Activated CD4-positive, alpha-beta memory T cell treated with anti-CD3 and anti-CD28 coated beads for 36 hours (primary cell): ENCODE results near the gene PRCP. TPM values are rescaled to one million over a fixed set of nuclear protein-coding genes. Genes with fewer than 3 reads are reported as not detected.
A peak's percentile ranks its signal among the peaks of the same experiment; 100 is the strongest.

ENCODE experiments used
- CTCF ChIA-PET: fragments of 350-600 bp; sonication (Branson Sonifier 250); formaldehyde crosslinking; loops from one replicate; lab custom pipeline; 2021; ENCODE audit warnings: antibody characterized with exemption, inconsistent platforms; lab: Charles Lee
- POLR2A ChIA-PET: fragments of 350-600 bp; sonication (Branson Sonifier 250); formaldehyde crosslinking; loops from one replicate; lab custom pipeline; 2021; ENCODE audit warnings: antibody characterized with exemption; lab: Charles Lee
- DNase-seq: peaks from one replicate; pipeline ENCODE4 v3.0.0-alpha.2; 2020
- H3K27ac Mint-ChIP-seq: one replicate; pipeline ENCODE4 v1.8.0; 2021; ENCODE audit warnings: mixed read lengths
- H3K27me3 Mint-ChIP-seq: one replicate; pipeline ENCODE4 v1.8.0; 2021; ENCODE audit warnings: mixed read lengths
- H3K36me3 Mint-ChIP-seq: one replicate; pipeline ENCODE4 v1.8.0; 2021; ENCODE audit warnings: mixed read lengths
- H3K4me1 Mint-ChIP-seq: one replicate; pipeline ENCODE4 v1.8.0; 2021; ENCODE audit warnings: low read depth, mixed read lengths
- H3K4me3 Mint-ChIP-seq: one replicate; pipeline ENCODE4 v1.8.0; 2021; ENCODE audit warnings: mild to moderate bottlenecking, mixed read lengths
- H3K9me3 Mint-ChIP-seq: one replicate; pipeline ENCODE4 v1.8.0; 2021; ENCODE audit warnings: mixed read lengths
- intact Hi-C: fragments of 100-400 bp; cut with micrococcal nuclease; formaldehyde crosslinking; loops from one replicate; pipeline ENCODE4 v1.15.1; 2023
- total RNA-seq, 2 experiments: library from RNA; stranded (reverse); gene quantifications; one replicate each; pipeline ENCODE4 v1.2.3, GENCODE V29; 2021

Gene PRCP
- total RNA-seq, 2 experiments from 2014 or later, result 26.7 to 27.0 TPM

DNA sequence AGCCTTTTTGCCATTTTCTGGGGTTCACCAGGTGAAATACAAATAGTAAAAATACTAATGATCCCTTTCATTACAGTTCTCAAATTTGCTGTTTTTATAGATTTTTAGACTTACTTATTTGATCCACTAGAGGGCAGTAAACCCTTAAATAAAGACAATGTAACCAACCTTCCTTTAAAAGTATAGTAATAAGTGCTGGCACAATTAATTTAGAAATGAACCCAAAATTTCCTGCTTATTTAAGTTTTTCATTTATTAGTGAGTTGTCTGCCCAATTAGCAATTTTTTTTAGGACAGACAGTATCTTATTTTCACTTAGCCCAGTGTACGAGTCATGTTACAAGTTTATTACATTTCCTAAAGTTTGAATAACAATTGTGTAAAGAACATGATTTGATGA is 6.0 kb upstream of the PRCP start:
- Mint-ChIP-seq H3K9me3 (no peaks in the 10 kb centered on the region), H3K27ac (no peak overlapping the region), H3K27me3 (no peaks in the 10 kb centered on the region), H3K4me3 (no peak overlapping the region), H3K4me1 (peaks cover 38% of the 10 kb centered on the region), H3K36me3 (peaks cover 2% of the 10 kb centered on the region)
- intact Hi-C loops, result loop anchor here (1.0 kb wide), 2 partner anchors 250 to 344 kb away; no protein-coding TSS in a partner anchor
- POLR2A ChIA-PET, result no interaction called here
- DNase-seq, result no peak
- CTCF ChIA-PET, result interaction anchor here (0.8 to 7.5 kb wide), 8 partner anchors 10 to 345 kb away, joined by 3 to 51 read pairs (median 4); partner anchors contain the start of gene PCF11

DNA sequence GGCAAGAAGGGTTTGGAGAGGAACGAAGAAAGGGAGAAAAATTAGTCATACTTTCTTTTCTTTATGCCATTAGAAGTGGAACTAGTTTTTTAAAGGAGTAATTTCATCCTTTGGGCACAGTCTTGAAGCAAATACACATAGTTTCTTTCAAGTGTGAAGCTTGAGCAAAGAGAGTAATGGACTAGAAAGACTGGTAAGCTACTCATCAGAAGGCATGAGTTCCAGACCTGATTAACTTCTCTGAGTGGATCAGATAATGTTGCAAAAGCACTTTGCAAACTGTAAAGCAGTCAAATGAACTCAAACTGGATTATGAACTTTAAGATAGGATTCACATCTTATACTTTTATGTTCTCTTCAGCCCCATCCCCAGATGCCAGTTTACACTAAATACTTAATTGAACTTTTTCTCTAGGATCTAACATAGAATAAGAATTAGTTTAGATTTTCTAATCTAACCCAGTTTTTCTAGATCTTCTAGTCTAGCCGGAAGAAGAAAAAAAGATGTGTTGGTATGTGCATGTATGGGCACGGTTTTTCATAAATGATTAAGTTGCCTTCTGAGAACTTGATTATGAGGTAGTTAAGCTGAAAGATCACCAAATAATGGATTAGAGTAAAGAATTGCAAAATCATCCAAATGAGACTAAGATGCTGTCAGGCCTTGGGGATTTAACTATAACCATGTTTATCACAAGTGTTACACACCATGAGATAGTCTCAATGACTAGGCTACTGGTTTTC is 3.8 kb upstream of the PRCP start:
- Mint-ChIP-seq H3K27ac (no peak overlapping the region), H3K4me3 (no peak overlapping the region), H3K4me1 (peaks cover 47% of the 10 kb centered on the region), H3K27me3 (no peaks in the 10 kb centered on the region), H3K9me3 (no peaks in the 10 kb centered on the region), H3K36me3 (no peaks in the 10 kb centered on the region)
- ChIA-PET CTCF (interaction anchor here (0.6 to 7.5 kb wide), 4 partner anchors 8 to 346 kb away, joined by 3 to 51 read pairs (median 9); no protein-coding TSS in a partner anchor), POLR2A (no interaction called here)
- intact Hi-C loops, result loop anchor here (5.0 kb wide), 1 partner anchor 93 kb away; no protein-coding TSS in a partner anchor
- DNase-seq, result no peak

DNA sequence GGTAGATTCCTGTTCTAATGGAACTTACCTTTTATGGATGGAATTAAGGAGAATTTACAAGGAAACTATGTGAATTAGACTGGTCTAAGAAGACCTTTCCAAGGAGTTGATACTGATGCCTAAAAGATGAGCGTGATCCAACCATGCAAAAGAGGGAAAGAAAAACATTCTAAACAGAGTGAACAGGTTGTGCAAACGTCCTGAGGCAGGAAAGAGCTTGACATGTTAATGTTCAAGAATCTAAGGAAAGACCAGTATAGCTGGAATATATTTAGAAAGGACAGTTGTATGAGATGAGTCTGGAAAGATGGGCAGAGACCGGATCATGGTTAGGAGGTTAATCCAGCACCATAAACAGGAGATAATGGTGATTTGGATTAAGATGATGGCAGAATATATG is 2.6 kb upstream of the PRCP start:
- H3K27me3 Mint-ChIP-seq, result no peaks in the 10 kb centered on the region
- no peaks in the 10 kb centered on the region for H3K9me3 Mint-ChIP-seq
- H3K4me1 Mint-ChIP-seq, result peaks cover 49% of the 10 kb centered on the region
- DNase-seq, result no peak
- intact Hi-C loops, result loop anchor here (5.0 kb wide), 1 partner anchor 94 kb away; no protein-coding TSS in a partner anchor
- peak overlapping the region; percentile 98 for H3K4me3 Mint-ChIP-seq
- ChIA-PET POLR2A (interaction anchor here (1.6 to 4.3 kb wide), 2 partner anchors 255 to 291 kb away, joined by 3 to 67 read pairs; partner anchors contain the start of genes ANKRD42 and PCF11), CTCF (interaction anchor here (2.0 to 7.5 kb wide), 4 partner anchors 24 to 390 kb away, joined by 12 to 51 read pairs (median 13); no protein-coding TSS in a partner anchor)
- H3K27ac Mint-ChIP-seq, result no peak overlapping the region
- no peaks in the 10 kb centered on the region for H3K36me3 Mint-ChIP-seq

DNA sequence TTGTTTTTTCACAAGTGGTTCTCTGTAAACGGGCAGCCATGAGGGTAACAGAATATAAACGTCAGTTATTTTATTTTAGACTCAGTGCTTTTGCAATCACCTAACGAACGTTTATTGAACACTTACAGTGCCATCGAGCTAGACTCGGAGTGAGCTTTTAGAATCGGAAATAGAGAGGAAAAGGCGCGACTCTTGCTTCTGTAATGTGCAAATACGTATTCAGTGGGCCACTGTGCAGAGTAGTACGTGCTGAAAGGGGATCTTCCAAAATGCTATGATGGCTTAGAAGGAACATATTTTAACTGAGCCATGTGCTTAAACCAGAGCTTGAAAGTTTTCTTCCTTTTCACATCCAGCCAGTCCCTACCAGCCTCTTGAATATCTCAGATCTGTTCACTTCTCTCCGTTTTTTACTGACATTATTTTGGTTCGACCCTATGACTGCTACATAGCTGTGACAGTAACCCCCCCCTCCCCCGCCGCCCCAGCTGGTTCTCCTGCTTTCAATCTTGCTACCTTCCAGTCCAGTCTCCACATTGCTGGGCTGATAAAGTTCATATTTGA is 1.8 kb upstream of the PRCP start:
- H3K9me3 Mint-ChIP-seq, result no peaks in the 10 kb centered on the region
- ChIA-PET POLR2A (interaction anchor here (1.0 to 4.3 kb wide), 11 partner anchors 28 to 384 kb away, joined by 3 to 67 read pairs (median 5); partner anchors contain the start of genes ANKRD42, CCDC90B, PCF11 and RAB30), CTCF (interaction anchor here (0.8 to 7.5 kb wide), 11 partner anchors 14 to 391 kb away, joined by 3 to 51 read pairs (median 7); partner anchors contain the start of genes ANKRD42, CCDC90B, PCF11 and RAB30)
- intact Hi-C loops, result loop anchor here (1.0 to 5.0 kb wide), 8 partner anchors 18 to 384 kb away; partner anchors contain the start of genes ANKRD42, CCDC90B and RAB30
- peak overlapping the region; percentile 98 for H3K4me3 Mint-ChIP-seq
- H3K27me3 Mint-ChIP-seq, result no peaks in the 10 kb centered on the region
- H3K27ac Mint-ChIP-seq, result peak overlapping the region; percentile 13
- H3K4me1 Mint-ChIP-seq, result peaks cover 46% of the 10 kb centered on the region
- no peak for DNase-seq
- H3K36me3 Mint-ChIP-seq, result no peaks in the 10 kb centered on the region

DNA sequence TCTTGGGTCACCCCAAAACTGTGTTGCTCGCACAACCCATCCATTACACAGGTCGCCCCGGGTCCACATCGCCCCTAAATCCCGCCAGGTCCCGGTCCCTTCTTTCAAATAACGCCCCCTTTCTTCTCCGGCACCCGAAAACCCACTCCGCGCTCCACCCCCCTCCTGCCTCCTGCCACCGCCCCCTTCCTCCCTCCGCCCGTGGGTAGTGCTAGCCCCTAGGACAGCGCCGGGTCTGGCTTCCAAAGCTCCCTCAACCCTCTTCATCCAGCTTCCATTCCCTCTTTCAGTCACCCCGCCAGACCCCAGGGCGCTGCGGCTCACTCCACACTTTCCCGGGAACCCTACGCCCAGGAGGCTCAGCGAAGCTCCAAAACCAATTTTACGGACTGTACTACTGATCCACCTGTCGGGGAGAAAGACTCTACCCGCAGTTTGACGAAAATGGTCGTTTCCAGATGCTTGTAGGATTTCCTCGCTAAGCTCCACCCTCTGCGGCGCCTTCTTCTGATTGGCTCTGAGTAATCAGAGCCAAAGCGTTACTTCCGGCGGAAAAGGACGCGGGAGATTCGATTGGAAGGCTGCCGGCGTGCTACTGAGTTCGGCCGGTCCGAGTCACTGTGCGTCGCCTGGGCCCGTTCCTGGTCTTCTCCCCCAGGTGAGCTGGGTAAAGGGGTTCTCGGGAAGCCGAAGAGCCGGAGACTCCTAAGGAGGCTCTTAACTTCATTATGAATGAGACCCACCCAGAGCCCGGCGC is 1.1 kb upstream of the PRCP start, which contains the start of gene DDIAS:
Gene DDIAS (plus strand): TSS at position 572 of the 757 bp plus-strand sequence. CDS start 13,003 bp downstream, outside the sequence.
- no peaks in the 10 kb centered on the region for H3K36me3 Mint-ChIP-seq
- peaks cover 39% of the 10 kb centered on the region for H3K4me1 Mint-ChIP-seq
- H3K27me3 Mint-ChIP-seq, result no peaks in the 10 kb centered on the region
- POLR2A ChIA-PET, result interaction anchor here (0.9 to 4.3 kb wide), 13 partner anchors 27 to 385 kb away, joined by 3 to 67 read pairs (median 5); partner anchors contain the start of genes ANKRD42, CCDC90B, PCF11 and RAB30
- peak; percentile 97 for DNase-seq
- H3K4me3 Mint-ChIP-seq, result peak within 1 kb of the TSS; percentile 98
- intact Hi-C loops, result loop anchor here (1.0 to 5.0 kb wide), 8 partner anchors 19 to 385 kb away; partner anchors contain the start of genes ANKRD42, CCDC90B and RAB30
- H3K27ac Mint-ChIP-seq, result peak within 1 kb of the TSS; percentile 95
- CTCF ChIA-PET, result interaction anchor here (0.8 to 7.5 kb wide), 11 partner anchors 14 to 391 kb away, joined by 3 to 51 read pairs (median 7); partner anchors contain the start of genes ANKRD42, CCDC90B, PCF11 and RAB30
- no peaks in the 10 kb centered on the region for H3K9me3 Mint-ChIP-seq

DNA sequence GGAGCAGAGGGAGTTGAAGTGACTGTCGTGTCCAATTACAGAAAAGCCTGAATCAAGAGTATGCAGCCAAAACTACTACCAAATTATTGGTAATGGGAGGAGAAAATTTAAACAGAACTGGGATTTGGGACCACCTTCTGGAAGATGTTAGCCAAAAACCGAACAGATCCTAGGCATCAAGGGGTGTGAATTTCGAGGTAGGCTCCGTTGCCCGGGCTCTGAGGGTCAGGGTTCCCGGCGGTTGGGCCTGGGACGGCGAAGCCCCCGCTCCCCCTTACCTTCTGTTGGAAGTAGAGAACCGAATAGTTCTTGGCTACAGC is 313 bp downstream of the PRCP start:
- Mint-ChIP-seq H3K4me3 (peak overlapping the region; percentile 98), H3K9me3 (no peaks in the 10 kb centered on the region), H3K27me3 (no peaks in the 10 kb centered on the region), H3K4me1 (peaks cover 40% of the 10 kb centered on the region), H3K36me3 (no peaks in the 10 kb centered on the region), H3K27ac (peak overlapping the region; percentile 95)
- ChIA-PET CTCF (interaction anchor here (0.9 to 7.5 kb wide), 4 partner anchors 33 to 386 kb away, joined by 3 to 51 read pairs (median 3); partner anchors contain the start of genes CCDC90B and PCF11), POLR2A (interaction anchor here (0.9 to 4.3 kb wide), 5 partner anchors 32 to 386 kb away, joined by 4 to 67 read pairs (median 20); partner anchors contain the start of genes CCDC90B, PCF11 and RAB30)
- DNase-seq, result no peak
- intact Hi-C loops, result loop anchor here (1.0 to 5.0 kb wide), 3 partner anchors 80 to 256 kb away; no protein-coding TSS in a partner anchor

DNA sequence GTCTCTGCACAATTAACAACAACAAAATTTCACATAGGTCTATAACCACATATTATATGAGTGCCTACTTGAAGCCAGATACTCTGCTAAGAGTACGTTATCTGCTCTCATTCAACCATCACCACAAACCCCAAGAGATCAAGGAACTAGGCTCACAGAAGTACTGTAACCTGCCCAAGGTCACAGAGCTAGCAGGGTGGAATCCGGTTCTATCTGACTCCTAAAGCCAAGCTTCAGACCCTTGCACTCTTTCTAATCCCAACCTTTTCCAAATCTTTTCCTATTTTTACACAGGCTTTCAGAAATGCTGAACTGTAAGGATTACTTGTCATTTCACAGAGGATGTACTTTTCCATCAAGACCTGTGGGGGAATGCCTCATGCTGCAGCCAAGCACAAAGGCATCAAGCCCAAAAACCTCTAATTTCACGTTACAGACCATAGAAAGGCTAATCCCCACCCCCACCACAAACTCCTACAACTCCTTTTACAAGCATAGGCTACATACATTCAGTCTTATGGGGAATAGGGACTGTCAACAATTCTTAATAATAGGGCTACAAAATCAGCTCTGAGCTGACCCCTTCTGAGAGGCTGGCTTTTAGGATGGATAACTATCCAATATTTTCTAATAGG is 927 bp downstream of the PRCP start:
- Mint-ChIP-seq H3K4me1 (peaks cover 40% of the 10 kb centered on the region), H3K27ac (peak overlapping the region; percentile 95)
- POLR2A ChIA-PET, result interaction anchor here (2.9 to 4.3 kb wide), 2 partner anchors 258 to 387 kb away, joined by 20 to 67 read pairs; partner anchors contain the start of genes CCDC90B and PCF11

DNA sequence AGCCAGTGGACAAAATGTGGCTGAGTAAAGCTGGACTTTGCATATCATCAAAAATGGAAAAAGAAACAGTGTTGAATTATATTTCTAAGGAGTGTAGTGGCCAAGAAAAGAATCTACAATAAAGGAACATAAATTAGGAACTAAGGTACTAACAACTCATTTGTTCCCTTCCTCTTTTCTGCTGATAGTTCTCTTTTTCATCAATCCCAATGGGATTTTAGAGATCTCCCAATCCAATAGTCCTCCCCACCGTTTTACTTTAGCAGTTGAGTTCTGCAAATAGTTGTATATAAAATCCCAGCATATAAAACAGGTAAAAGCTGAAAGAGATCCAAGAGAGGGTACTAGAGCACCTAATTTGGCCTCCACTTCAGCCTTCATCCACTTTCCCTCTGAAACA is 2.0 kb downstream of the PRCP start:
- H3K9me3 Mint-ChIP-seq, result no peaks in the 10 kb centered on the region
- ChIA-PET CTCF (interaction anchor here (2.1 to 3.4 kb wide), 2 partner anchors 31 to 352 kb away, joined by 5 to 15 read pairs; no protein-coding TSS in a partner anchor), POLR2A (interaction anchor here (0.9 kb wide), 1 partner anchor 258 kb away, joined by 3 read pairs; the partner anchor contains the start of gene PCF11)
- H3K36me3 Mint-ChIP-seq, result no peaks in the 10 kb centered on the region
- peaks cover 29% of the 10 kb centered on the region for H3K4me1 Mint-ChIP-seq
- intact Hi-C loops, result no loop called here
- H3K27ac Mint-ChIP-seq, result no peak overlapping the region
- no peak for DNase-seq
- H3K4me3 Mint-ChIP-seq, result no peak overlapping the region
- H3K27me3 Mint-ChIP-seq, result no peaks in the 10 kb centered on the region

More for the DNA sequence above, 927 bp downstream of the PRCP start:
- no peaks in the 10 kb centered on the region for H3K36me3 Mint-ChIP-seq
- no peaks in the 10 kb centered on the region for H3K27me3 Mint-ChIP-seq
- intact Hi-C loops, result no loop called here
- no peak for DNase-seq
- CTCF ChIA-PET, result interaction anchor here (0.6 to 7.5 kb wide), 5 partner anchors 27 to 351 kb away, joined by 3 to 51 read pairs (median 3); partner anchors contain the start of gene PCF11
- H3K9me3 Mint-ChIP-seq, result no peaks in the 10 kb centered on the region
- peak overlapping the region; percentile 98 for H3K4me3 Mint-ChIP-seq

DNA sequence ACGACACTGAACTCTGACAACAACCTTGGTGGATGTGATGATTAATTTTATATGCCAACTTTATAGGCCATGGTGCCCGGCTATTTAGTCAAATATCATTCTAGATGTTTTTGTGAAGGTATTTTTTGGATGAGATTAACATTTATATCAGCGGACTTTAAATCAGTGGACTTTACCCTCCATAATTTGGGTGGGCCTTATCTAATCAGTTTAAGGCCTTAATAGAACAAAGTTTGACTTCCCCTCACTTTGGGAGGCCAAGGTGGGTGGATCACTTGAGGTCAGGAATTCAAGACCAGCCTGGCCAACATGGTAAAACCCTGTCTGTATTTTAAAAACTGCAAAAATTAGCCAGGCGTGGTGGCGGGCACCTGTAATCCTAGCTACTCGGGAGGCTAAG is 4.0 kb downstream of the PRCP start:
- H3K27ac Mint-ChIP-seq, result no peak overlapping the region
- peaks cover 16% of the 10 kb centered on the region for H3K4me1 Mint-ChIP-seq
- no peak for DNase-seq
- ChIA-PET POLR2A (no interaction called here), CTCF (interaction anchor here (0.9 to 3.4 kb wide), 2 partner anchors 29 to 386 kb away, joined by 3 to 15 read pairs; no protein-coding TSS in a partner anchor)
- H3K4me3 Mint-ChIP-seq, result no peak overlapping the region
- intact Hi-C loops, result no loop called here
- H3K36me3 Mint-ChIP-seq, result no peaks in the 10 kb centered on the region
- no peaks in the 10 kb centered on the region for H3K27me3 Mint-ChIP-seq
- H3K9me3 Mint-ChIP-seq, result no peaks in the 10 kb centered on the region

DNA sequence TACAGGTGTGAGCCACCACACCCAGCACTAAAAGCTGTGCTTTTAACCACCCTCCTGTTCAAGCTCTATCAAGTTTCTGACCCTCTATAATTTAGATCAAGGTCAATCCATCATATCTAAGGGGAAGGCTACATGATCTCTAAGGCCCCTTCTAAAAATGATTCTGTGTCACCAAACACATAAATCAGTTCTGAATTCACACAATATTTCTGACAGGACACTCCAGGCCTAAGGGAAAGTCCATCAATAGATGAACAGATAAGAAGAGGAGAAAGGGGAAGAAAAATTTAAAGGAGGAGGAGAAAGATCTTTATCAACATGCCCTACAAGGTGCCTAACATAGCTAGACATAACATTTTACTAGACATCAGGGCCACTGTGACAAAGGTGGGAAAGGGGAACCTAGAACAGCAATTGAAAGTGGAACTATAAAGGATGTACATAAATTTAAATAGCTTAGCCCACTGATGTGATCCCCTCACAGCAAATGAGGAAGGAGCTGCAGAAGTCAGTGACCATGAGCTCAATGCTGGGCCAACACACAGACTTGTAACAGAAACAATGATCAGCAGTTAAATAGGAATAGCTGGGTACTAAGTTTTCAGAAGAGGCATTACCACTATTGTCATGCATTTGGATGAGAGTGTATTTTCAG is 4.7 kb downstream of the PRCP start:
- peaks cover 16% of the 10 kb centered on the region for H3K4me1 Mint-ChIP-seq
- no peaks in the 10 kb centered on the region for H3K9me3 Mint-ChIP-seq
- POLR2A ChIA-PET, result no interaction called here
- DNase-seq, result no peak
- intact Hi-C loops, result loop anchor here (1.0 kb wide), 1 partner anchor 28 kb away; no protein-coding TSS in a partner anchor
- H3K36me3 Mint-ChIP-seq, result no peaks in the 10 kb centered on the region
- H3K4me3 Mint-ChIP-seq, result no peak overlapping the region
- no peaks in the 10 kb centered on the region for H3K27me3 Mint-ChIP-seq
- no peak overlapping the region for H3K27ac Mint-ChIP-seq
- CTCF ChIA-PET, result interaction anchor here (0.9 to 3.4 kb wide), 3 partner anchors 28 to 387 kb away, joined by 3 to 15 read pairs (median 5); no protein-coding TSS in a partner anchor
